HG02678 (cell line): ENCODE data around the gene VWA3B.
"Not testable (repeated sequence)": the region's sequence is repeated elsewhere in the genome, so short reads cannot be mapped to it uniquely, and the experiment has no call there.

Source experiments
- ATAC-seq: cut with Tn5 transposase; IDR thresholded peaks from one replicate; pipeline ENCODE4 v1.9.1; 2021; ENCODE audit warnings: mild to moderate bottlenecking, moderate library complexity; ENCODE audit not compliant: unreplicated experiment

VWA3B gene

DNA sequence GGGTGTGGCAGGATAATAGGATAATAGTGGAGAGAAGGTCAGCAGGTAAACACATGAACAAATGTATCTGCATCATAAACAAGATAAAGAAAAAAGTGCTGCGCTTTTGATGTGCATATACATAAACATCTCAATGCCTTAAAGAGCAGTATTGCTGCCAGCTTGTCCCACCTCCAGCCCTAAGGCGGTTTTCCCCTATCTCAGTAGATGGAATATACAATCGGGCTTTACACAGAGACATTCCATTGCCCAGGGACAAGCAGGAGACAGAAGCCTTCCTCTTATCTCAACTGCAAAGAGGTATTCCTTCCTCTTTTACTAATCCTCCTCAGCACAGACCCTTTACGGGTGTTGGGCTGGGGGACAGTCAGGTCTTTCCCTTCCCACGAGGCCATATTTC, 43.1 kb downstream of the VWA3B start:
- ATAC-seq: not testable (repeated sequence)

DNA sequence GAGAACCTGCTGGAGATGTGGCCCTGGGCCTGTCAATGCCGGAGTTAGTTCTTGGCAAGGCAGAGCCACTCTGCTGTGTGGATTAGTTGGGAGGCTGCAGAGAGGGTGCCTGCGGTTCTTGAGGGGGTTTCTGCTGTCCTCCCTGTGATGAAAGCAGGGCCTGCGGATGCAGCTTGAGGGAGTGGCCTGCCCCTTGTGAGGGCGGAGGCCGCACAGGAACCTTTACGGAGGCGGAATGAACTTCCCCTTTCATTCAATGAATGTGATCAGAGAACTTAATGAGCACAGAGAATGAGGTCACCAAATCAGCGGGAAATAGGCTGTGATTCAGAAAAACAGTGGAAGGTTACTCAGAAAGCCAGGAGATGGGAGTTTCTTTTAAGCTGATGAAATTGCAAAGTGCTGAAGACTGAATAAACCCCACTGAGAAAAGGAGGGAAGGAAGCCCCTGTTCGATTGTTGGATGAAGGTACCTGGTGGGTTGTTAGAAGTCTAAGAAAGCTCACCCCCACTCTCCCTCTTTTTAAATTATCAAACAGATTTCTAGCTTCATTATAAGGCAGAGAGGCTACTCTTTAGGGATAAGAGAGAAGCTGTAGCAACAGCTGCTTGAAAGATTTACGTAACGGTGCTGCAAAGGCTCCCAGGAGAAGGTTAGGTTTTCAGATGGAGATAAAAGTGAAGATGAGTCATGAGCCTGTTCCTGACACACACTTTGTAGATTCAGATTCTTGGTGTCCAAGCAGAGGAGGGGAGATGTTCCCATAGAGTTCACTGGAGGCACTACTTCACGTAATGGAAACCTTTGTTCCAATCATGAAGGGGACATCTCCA, 47.4 kb downstream of the VWA3B start:
- peak; percentile 86 for ATAC-seq

DNA sequence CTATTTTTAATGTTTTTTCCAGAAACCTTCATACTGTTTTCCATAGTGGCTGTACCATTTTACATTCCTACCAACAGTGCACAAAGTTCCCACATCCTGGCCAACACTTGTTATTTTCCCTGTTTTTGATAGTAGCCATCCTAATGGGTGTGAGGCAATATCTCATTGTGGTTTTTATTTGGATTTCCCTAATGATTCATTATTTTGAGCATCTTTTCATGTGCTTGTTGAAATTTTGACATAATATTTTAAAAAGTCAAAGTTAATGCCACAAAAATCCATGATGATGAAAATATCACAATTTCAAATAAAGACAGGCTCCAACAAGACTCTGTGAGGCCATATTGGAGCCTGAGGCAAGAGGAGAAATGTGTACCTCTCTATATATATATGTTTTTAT, 50.2 kb downstream of the VWA3B start:
- ATAC-seq: no peak

DNA sequence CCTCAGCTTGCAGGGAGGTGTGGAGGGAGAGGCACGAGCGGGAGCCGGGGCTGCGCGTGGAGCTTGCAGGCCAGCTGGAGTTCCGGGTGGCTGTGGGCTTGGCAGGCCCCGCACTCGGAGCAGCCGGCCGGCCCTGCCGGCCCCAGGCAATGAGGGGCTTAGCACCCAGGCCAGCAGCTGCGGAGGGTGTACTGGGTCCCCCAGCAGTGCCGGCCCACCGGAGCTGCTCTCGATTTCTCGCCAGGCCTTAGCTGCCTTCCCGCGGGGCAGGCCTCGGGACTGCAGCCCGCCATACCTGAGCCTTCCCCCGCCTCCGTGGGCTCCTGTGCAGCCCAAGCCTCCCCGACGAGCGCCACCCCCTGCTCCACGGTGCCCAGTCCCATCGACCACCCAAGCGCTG, 52.0 kb downstream of the VWA3B start:
- ATAC-seq: not testable (repeated sequence)

DNA sequence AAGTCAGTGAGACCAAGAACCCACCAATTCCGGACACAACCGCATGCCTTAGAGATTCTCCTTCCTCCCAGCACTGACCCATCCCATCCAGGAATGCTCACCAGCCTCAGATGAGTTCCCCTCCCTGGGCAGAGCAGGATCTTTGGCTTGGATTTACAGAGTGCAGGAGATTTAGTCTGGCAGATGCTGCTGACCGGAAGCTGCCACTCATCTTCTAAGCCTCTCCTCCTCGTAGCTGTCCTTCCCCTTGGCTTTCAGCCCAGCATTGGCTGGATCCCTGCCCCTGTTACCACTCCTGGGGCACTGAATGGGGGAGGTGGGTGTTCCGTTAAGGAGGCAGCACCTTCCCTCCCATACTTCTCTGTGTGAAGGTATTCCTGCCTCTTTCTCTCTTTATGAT, 53.2 kb downstream of the VWA3B start:
- ATAC-seq: no peak

DNA sequence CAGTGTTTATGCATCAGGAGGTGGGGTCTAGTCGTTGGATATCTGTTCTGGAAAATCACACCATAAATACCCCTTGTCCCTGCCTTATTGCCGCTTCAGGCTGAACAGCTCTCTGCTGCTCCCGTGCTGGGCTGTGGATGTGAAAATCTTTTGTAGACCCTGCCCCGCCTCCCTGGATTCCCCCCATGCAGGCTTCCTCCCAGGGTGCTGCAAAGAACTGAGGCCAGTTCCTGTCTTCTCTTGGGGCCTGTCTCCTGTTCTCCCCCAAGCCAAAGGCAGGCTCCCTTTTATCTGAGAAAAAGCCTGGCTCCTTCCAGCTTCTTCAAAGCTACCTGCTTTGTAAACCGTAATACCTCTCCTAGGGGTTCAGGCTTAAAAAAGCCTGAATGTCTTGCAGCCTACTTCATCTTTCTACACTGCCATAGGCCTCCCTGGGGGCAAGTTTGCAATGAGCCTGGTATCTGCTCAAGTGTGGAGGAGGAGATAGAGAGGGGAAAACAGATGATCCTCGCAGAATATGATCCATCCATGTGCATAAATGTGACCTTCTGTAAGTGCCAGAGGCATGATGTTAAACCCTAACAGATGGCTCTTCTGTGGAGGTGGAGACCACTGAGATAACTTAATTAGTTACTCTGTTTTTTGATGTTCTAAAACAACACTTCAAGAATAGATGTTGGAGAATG, 55.3 kb downstream of the VWA3B start:
- ATAC-seq: no peak

DNA sequence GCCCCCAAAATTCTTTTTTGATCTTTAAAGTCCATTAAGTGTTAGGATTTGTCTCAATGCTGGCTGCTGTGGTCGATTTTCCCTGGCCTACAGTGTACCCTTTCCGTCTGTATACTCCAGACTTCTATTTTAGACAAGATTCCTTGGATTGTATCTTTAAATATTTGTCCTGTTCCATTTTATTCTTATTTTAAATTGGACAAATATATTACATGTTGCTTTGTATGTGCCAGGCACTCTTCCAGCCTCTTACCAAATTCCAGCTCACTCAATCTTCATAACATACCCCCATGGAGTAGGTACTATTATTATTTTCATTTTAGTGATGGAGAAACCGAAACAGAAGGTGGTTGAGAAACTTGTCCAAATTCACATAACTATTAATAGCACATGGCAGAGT, 58.1 kb downstream of the VWA3B start:
- ATAC-seq: no peak

DNA sequence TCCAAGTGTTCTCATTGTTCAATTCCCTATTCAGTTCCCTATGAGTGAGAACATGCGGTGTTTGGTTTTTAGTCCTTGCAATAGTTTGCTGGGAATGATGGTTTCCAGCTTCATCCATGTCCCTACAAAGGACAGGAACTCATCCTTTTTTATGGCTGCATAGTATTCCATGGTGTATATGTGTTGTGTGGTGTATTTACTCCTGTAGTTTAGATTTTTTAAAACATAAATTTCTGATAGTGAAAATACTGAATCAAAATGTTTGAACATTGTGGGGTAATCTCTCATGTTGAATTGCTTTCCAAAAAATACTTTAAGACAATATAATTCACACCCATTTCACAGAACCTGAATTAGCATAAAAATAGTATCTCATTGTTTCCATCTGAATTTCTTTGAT, 60.9 kb downstream of the VWA3B start:
- not testable (repeated sequence) for ATAC-seq

DNA sequence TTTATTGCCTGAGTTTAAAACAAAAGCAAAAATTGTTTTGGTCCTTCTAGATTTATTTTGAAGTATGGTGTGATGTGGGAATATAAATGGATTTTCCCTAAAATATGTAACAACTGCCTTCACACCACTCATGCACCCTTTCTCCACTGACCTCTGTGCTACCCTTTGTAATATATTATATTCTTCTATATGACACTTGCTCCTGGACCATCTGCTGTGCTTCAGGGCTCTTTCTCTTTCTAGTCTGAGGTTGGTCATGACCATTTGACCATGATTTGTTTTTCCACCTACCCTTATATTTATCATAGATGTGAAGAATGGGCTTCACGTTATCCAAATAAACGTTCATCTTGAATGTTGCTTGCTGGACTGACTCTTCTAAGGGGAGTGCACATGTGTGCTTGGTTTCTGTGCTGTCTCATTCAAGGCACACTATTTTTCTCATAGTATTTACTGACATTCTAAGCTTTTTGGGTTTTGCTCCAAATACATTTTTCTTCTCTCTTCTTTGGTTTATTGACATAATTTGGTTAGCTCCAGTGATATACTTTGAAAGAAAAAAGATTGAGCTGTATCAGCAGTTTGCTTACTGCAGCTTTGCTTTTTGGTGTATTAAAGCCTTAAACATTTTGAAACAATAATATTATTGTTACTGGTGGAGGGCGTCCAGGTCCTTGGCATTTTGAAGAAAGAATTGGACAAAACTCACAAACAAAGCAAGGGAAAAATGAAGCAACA, 61.8 kb downstream of the VWA3B start:
- no peak for ATAC-seq

DNA sequence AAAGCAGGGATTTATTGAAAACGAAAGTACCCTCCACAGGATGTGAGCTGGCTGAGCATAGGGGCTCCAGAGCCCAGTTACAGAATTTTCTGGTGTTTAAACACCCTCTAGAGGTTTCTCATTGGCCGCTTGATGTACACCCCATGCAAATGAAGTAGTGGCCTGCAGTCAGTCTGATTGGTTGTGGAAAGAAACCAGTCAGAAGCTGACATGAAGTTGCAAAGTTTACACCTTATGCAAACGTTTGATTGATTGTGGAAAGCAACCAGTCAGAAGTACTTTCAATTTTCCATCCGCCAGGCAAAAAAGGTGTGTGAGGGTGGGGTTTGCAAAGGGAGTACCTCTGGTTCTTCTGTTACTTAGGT, 62.3 kb downstream of the VWA3B start:
- ATAC-seq: no peak

DNA sequence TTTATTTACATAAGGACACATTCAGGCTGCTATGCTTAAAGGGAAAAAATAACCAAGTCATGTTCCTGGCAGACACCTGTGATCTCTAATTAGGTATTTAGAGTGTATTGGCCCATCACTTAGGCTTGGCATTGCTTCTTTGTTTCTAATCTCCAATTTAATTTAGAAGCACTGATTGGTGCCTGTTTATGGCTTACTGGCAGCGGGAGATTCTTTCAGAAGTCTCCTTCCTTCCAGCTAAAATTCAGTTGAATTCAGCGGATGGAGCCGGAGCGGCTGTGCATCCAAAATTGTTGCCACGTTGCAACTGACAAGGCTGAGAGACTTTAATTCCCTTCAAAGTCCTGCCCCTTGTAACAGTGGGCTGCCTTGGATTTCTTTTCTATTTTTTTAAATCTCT, 66.5 kb downstream of the VWA3B start:
- ATAC-seq: no peak

DNA sequence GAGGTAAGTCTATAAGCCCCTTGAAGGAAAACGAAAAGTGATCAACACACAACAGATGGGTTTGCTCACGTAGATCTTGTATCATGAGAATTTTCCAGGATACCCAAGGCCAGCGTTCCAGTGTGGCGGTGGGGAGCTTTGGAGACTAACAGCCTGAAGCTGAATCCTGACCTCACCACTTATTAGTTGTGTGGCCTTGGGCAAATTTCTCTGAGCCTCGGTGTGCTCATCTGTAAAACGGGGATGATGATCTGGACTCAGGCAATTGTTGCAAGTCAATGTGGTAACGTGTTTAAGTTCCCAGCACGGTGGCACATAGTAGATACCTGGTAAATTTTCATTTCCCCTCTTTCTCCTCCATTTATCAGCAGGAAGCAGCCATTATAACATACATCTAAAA, 68.3 kb downstream of the VWA3B start:
- ATAC-seq: no peak

DNA sequence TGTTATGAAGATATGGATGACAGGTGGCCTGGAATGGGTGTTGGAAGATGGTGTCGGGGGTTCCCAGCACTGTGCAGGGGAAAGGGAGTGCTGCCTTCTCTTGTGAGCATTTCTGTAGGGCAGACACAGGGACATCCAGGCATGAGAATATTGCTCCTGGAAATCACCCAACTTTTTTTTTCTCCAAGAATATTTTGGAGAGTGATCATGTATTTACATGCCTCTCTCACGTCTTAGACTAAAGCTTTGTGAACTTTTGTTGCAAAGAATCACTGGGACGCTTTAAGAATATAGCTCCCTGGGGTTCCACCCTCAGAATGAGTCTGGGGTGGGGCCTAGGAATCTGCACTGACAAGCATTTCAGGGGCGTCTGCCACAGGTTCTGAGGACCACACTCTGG, 68.7 kb downstream of the VWA3B start:
- ATAC-seq: no peak

DNA sequence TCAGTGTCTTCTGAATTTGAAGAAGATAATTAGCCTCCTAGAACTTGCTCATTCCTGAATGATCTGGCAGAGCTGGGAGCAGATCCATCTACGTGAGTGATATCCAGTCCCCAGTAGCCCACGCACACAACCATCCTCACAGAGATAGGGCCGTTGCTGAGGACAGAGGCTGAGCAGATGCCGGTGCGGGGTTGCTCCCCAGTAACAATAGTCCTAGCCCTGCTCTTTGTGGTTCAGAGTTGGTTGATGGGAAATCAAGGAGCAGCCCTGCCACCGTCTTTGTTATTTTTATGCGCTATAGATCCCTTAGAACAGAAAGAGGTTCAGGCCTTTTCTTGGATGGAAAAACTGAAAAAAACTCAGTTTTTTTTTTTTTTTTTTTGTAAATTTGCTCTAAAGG, 69.3 kb downstream of the VWA3B start:
- ATAC-seq: no peak

DNA sequence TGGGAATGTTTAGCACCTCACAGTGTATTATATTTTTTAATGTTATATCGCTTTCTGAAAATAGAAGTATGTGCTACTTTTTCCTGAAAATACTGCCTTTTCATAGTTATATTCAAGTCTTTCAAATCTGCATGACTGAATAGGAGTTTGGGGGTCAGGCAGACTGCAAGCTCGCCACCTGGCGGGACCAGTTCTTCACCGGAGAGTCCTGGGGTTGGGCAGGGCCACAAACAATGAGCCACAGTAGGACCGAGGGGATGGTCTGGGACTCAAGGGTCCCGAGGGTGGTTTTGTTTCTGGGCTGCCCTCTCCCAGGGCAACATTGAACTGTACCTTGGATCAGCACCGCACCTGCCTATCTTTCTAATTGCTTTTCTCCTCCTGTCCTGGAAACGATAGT, 70.6 kb downstream of the VWA3B start:
- no peak for ATAC-seq

DNA sequence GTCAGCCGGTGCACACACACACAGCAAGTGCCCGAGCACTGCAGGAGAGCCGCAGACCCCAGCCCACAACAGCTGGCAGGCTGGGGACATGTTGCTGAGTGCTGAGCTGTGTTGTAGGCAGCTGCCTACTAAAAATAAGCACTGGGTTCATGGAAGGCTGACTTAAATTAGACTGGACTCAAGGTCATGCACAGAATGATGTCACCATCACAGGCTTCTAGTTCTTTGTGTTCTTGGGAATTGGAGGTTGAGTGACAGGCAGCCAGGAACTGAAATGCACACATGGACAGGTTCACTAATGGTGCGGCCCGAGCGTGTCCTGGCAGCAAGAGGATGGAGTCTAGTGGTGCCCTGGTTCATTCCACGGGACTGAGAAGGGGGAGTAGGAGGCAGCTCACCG, 71.3 kb downstream of the VWA3B start:
- ATAC-seq: no peak

DNA sequence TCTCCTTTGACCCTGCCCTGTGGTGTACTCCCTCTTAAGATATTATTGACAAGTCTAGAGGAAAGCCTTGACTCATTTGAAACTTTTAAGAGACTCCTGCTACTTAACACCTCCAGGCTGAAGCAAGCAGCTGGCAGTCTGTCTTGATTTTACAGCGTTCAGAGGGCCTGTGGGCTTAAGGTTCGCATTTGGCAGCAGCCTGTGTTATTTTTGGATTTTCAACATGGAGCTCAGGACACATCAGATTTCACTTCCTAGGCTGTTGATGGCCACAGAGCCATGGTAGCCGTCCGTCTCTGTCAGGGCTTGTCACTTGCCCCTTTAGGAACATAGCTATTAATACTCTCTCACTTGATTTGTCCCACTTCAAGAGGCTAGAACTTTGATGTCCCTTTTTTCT, 73.6 kb downstream of the VWA3B start:
- ATAC-seq: no peak

DNA sequence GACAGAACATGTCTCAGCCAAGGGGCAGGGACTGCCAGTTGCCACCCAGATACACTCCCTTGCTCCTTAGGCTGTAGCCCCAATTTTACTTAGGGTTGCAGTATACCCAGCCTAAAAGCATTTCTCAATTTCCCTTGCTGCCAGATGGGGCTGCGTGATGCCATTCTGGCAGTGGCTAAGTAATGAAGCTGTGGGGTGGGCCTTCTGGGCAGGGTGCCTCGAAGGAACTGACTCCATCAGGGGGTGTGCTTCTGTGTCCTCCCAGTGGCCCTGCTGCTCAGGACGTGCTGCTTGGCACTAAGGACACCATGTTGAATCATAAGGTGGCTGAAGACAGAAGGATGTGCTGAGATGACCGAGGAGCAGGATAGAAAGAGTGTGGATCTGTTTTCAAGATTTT, 74.2 kb downstream of the VWA3B start:
- ATAC-seq: no peak

DNA sequence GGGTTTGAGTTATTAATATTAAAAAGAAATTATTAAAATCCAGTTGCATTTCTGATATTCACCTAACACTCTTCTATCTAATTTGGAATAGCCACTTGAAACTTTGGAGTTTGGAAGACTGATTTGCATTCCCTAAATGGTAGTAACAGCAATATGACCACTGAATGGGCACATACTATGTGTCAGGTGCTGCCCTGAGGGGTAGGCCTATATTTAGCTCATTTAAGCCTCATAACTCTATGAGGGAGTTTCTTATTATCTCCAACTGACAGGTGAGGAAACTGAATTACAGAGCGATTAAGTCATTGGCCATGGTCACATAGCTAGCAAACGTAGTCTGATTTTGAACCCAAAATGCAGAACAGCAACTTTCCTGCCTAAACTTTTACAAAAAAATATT, 77.3 kb downstream of the VWA3B start:
- no peak for ATAC-seq

DNA sequence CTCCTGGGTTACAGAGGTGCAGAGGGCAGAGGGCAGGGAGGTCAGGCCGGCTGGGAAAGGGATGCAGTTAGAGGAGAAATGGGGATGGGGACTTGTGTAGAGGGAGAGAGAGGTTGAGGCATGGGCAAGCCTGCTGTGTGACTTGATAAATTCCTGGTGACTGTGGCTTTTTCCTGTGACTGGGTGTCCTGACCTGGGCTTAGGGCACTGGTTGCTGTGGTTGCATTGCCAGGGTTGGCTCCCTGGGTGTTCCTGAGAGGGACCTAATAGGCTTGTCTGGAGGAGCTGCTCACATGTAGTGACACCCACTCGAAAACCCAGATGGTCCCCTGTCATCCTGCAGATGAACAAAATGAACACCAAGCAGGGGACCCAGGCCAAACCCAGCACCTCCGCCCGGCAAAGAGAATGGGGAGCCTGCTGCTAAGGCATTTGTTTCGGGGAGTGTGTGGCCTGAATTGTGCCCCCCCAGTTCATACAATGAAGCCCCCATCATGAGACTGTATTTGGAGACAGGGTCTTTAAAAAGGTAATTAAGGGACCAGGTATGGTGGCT, 78.6 kb downstream of the VWA3B start:
- ATAC-seq: no peak

DNA sequence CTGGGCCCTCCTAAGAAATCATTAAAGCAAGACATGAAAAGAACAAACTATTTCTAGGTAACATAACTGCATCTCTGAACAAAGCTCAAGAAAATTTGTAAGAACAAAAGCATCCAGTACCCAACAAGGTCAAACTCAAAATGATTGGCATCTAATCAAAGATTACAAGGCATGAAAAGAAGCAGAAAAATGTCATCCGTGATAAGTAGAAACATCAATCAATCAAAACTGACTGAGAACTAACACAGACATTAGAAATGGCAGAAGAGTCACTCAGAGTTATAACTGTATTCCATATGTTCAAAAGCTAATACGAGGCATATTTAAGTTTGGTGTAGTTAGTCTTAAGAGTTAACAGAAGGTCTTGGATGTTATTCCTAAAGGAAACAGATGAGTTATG, 80.9 kb downstream of the VWA3B start:
- no peak for ATAC-seq

DNA sequence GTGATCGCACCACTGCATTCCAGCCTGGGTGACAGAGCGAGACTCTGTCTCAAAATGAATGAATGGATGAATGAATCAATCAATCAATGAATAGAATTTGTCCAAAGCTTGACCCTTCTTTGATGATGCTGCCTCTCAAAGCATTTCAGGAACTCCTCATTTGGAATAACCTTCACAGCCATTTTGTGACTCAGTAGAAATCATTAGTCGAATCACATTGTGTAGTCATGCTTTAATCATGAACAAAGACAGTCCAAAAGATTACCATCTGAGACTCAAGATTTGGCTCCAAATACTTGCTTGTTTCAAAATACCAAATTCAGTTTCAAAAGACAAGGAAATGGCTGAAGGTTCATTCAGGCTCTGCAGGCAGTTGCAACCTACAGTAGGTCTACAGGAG, 83.1 kb downstream of the VWA3B start:
- ATAC-seq: no peak
